NB4 (cell line): Measurements from ENCODE around the gene TCF15.
A peak's percentile ranks its signal among the peaks of the same experiment; 100 is the strongest.

Experiments used
- CTCF ChIP-seq: IDR thresholded peaks from one replicate; pipeline ENCODE4 v1.5.1; 2012; ENCODE audit warnings: low read depth, low read length
- POLR2A ChIP-seq: IDR thresholded peaks from 2 replicates; pipeline ENCODE4 v1.6.1; 2011; ENCODE audit warnings: mild to moderate bottlenecking; ENCODE audit not compliant: insufficient read length; ENCODE audit errors: extremely low read depth
- TF ChIP-seq, protein P1 (sequence below): IDR thresholded peaks from 2 replicates; pipeline ENCODE4 v1.6.1; 2011; ENCODE audit warnings: low read depth, low read length

DNA sequence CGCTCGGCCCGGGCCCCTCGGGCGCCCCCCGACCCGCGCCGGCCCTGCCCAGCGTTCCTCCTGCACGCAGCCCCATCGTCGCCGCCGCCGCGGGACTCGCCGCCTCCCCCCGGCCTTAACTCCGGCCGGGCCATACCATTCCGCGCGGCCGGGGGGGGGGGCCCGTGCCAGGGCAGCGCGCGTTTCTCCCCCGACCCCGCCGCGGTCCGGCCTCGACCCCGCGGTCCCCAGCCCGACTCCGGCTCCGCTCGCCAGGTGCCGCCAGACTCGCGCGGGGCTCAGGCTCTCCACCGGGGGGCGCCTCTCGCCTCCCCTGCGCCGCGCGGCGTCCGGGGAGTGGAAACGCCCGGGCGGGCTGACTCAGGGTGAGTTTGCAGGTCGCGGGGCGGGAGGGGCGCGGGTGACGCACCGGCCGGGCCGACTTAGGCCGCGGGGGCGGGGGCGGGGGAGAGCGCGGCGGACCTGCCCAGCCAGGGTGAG is 43.0 kb upstream of the TCF15 start, which contains the start of gene SRXN1:
- TF ChIP-seq POLR2A (peak; percentile 62), CTCF (peak; percentile 52)
- TF ChIP-seq, protein P1, sequence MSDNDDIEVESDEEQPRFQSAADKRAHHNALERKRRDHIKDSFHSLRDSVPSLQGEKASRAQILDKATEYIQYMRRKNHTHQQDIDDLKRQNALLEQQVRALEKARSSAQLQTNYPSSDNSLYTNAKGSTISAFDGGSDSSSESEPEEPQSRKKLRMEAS = no peak
